ENCODE data around the gene DEPDC1.

DEPDC1 gene

GRCh38 chr1:68431076-68431475, 65.8 kb downstream of the DEPDC1 start:
- ChIA-PET CTCF (no interaction called here), POLR2A (no interaction called here)
- no peak for DNase-seq (ENCODE audit: extremely low spot score)
- TF ChIP-seq CTBP1 (IDR thresholded peaks at IDR 0.05; ENCODE audit: borderline replicate concordance): no peak
- no peak for TF ChIP-seq ZNF384 (IDR thresholded peaks at IDR 0.05)
- no peak for TF ChIP-seq PKNOX1 (IDR thresholded peaks at IDR 0.05)
- no peak for TF ChIP-seq TARDBP (IDR thresholded peaks at IDR 0.05)
- TF ChIP-seq HDGF (IDR thresholded peaks at IDR 0.05; ENCODE audit: borderline replicate concordance): no peak
- TF ChIP-seq BHLHE40 (IDR thresholded peaks at IDR 0.05; ENCODE audit: borderline replicate concordance): no peak
- TF ChIP-seq SP1 (IDR thresholded peaks at IDR 0.05): no peak
- TF ChIP-seq ELF4 (IDR thresholded peaks at IDR 0.05): no peak
- TF ChIP-seq ARNT (IDR thresholded peaks at IDR 0.05): no peak
- no peak for TF ChIP-seq FOXK2 (IDR thresholded peaks at IDR 0.05)
- no peak for TF ChIP-seq FOXA1 (IDR thresholded peaks at IDR 0.05)
- TF ChIP-seq SUZ12 (IDR thresholded peaks at IDR 0.05): no peak
- no peak for TF ChIP-seq L3MBTL2 (conservative IDR thresholded peaks at IDR 0.05)
- no peak for TF ChIP-seq LEF1 (IDR thresholded peaks at IDR 0.05; ENCODE audit: borderline replicate concordance)
- no peak for TF ChIP-seq NFRKB (IDR thresholded peaks at IDR 0.05)

- ChIA-PET CTCF (no interaction called here), POLR2A (no interaction called here)
- no peak for DNase-seq (ENCODE audit: extremely low spot score)
- TF ChIP-seq ARNT (IDR thresholded peaks at IDR 0.05) (no peak), BHLHE40 (IDR thresholded peaks at IDR 0.05; ENCODE audit: borderline replicate concordance) (no peak), ZNF384 (IDR thresholded peaks at IDR 0.05) (no peak), SP1 (IDR thresholded peaks at IDR 0.05) (no peak), FOXA1 (IDR thresholded peaks at IDR 0.05) (no peak), PKNOX1 (IDR thresholded peaks at IDR 0.05) (no peak), HDGF (IDR thresholded peaks at IDR 0.05; ENCODE audit: borderline replicate concordance) (no peak), CTBP1 (IDR thresholded peaks at IDR 0.05; ENCODE audit: borderline replicate concordance) (no peak), ELF4 (IDR thresholded peaks at IDR 0.05) (no peak), FOXM1 (IDR thresholded peaks at IDR 0.05; ENCODE audit: borderline replicate concordance) (no peak), SUZ12 (IDR thresholded peaks at IDR 0.05) (no peak), TARDBP (IDR thresholded peaks at IDR 0.05) (no peak), LEF1 (IDR thresholded peaks at IDR 0.05; ENCODE audit: borderline replicate concordance) (no peak), NFRKB (IDR thresholded peaks at IDR 0.05) (no peak), L3MBTL2 (conservative IDR thresholded peaks at IDR 0.05) (no peak), FOXK2 (IDR thresholded peaks at IDR 0.05) (no peak)
Measured at GRCh38 chr1:68429233-68429808, 67.6 kb downstream of the DEPDC1 start.

GRCh38 chr1:68426594-68426993, 70.3 kb downstream of the DEPDC1 start:
- TF ChIP-seq ZNF384 (IDR thresholded peaks at IDR 0.05): no peak
- TF ChIP-seq BHLHE40 (IDR thresholded peaks at IDR 0.05; ENCODE audit: borderline replicate concordance): no peak
- no peak for TF ChIP-seq L3MBTL2 (conservative IDR thresholded peaks at IDR 0.05)
- TF ChIP-seq TARDBP (IDR thresholded peaks at IDR 0.05): no peak
- DNase-seq (ENCODE audit: extremely low spot score): no peak
- ChIA-PET CTCF (no interaction called here), POLR2A (no interaction called here)

All from HEK293T (cell line).